HepG2 (cell line): ENCODE data around the gene RPRML. TPM values are rescaled to one million over a fixed set of nuclear protein-coding genes. Genes with fewer than 3 reads are reported as not detected.
A peak's percentile ranks its signal among the peaks of the same experiment; 100 is the strongest.

Source experiments
- ERF ChIP-seq: IDR thresholded peaks from 2 replicates; pipeline ENCODE4 v1.6.1; 2018; ENCODE audit warnings: missing biosample characterization, missing genetic modification reagents
- ESRRA ChIP-seq: sonication (generic); formaldehyde crosslinking; IDR thresholded peaks from 2 replicates; pipeline ENCODE4 v1.5.1; 2020; ENCODE audit warnings: mild to moderate bottlenecking, low read depth, missing genetic modification reagents
- HNF1A ChIP-seq, 2 experiments: sonication (generic) in 1 of 2; formaldehyde crosslinking in 1 of 2; IDR thresholded peaks; 2 replicates each; pipeline versions ENCODE4 v1.4.0 to v1.6.1; 2016 to 2020; ENCODE audit warnings: borderline replicate concordance in 1 of 2, low read depth in 1 of 2, mild to moderate bottlenecking in 1 of 2, missing genetic modification reagents in 1 of 2
- KDM5B ChIP-seq: sonication (generic); formaldehyde crosslinking; IDR thresholded peaks from 2 replicates; pipeline ENCODE4 v1.4.0; 2020; ENCODE audit warnings: missing genetic modification reagents, mild to moderate bottlenecking, borderline replicate concordance
- NBN ChIP-seq: fragments of 450-650 bp; conservative IDR thresholded peaks from 2 replicates; pipeline ENCODE4 v1.6.1; 2017
- SOX5 ChIP-seq: IDR thresholded peaks from 2 replicates; pipeline ENCODE4 v1.6.1; 2016; ENCODE audit warnings: borderline replicate concordance
- ZFP36 ChIP-seq: fragments of 150-350 bp; IDR thresholded peaks from 2 replicates; pipeline ENCODE4 v1.6.1; 2018; ENCODE audit warnings: borderline replicate concordance, low read length, low read depth; ENCODE audit not compliant: partially characterized antibody
- ZMAT5 ChIP-seq: sonication (generic); formaldehyde crosslinking; IDR thresholded peaks from 2 replicates; pipeline ENCODE4 v1.5.0; 2020; ENCODE audit warnings: mild to moderate bottlenecking, low read depth, missing genetic modification reagents, borderline replicate concordance
- ZNF317 ChIP-seq: sonication (generic); formaldehyde crosslinking; IDR thresholded peaks from 2 replicates; pipeline ENCODE4 v1.5.0; 2020; ENCODE audit warnings: mild to moderate bottlenecking, missing genetic modification reagents
- ZNF430 ChIP-seq: sonication (generic); formaldehyde crosslinking; IDR thresholded peaks from 2 replicates; pipeline ENCODE4 v1.9.0; 2021; ENCODE audit warnings: mild to moderate bottlenecking, missing genetic modification reagents
- ZNF431 ChIP-seq: sonication (generic); formaldehyde crosslinking; IDR thresholded peaks from 2 replicates; pipeline ENCODE4 v1.9.0; 2022; ENCODE audit warnings: missing genetic modification reagents, low read depth, mild to moderate bottlenecking, borderline replicate concordance
- ZNF574 ChIP-seq: sonication (generic); formaldehyde crosslinking; IDR thresholded peaks from 2 replicates; pipeline ENCODE4 v1.4.0; 2020; ENCODE audit warnings: missing genetic modification reagents
- polyA plus RNA-seq, 8 experiments: library from polyadenylated mRNA; depleted of rRNA in 3 of 8; stranded (reverse) in 7 of 8; unstranded in 1 of 8; fragments of >200 nt; fragmentation: Illumina TruSeq in 4 of 8; extraction: Trizol in 4 of 8; gene quantifications; 2 replicates each; pipeline versions ENCODE4 v1.2.1 to v1.2.3, GENCODE V29; 2011 to 2016; ENCODE audit warnings: low read depth in 4 of 8, missing spikeins in 1 of 8, mixed read lengths in 1 of 8; ENCODE audit not compliant: insufficient read depth in 1 of 8
- total RNA-seq, 5 experiments: library from RNA; depleted of rRNA; stranded (reverse); fragments of >200 nt; fragmentation: Illumina TruSeq; extraction: Trizol; gene quantifications; 2 replicates each; pipeline ENCODE4 v1.2.3, GENCODE V29; 2016; ENCODE audit warnings: low read depth in 1 of 5
- TF ChIP-seq, protein P1 (sequence below): sonication (generic); formaldehyde crosslinking; IDR thresholded peaks from 2 replicates; pipeline ENCODE4 v1.4.0; 2020; ENCODE audit warnings: missing genetic modification reagents, borderline replicate concordance
- TF ChIP-seq, protein P2 (sequence below): sonication (generic); formaldehyde crosslinking; IDR thresholded peaks from 2 replicates; pipeline ENCODE4 v1.4.0; 2020; ENCODE audit warnings: missing genetic modification reagents

RPRML gene
- total and polyA plus RNA-seq, 2 of the 13 experiments (the other 11 are each of a cell fraction or from before 2014, with no cell fraction given): not detected

DNA sequence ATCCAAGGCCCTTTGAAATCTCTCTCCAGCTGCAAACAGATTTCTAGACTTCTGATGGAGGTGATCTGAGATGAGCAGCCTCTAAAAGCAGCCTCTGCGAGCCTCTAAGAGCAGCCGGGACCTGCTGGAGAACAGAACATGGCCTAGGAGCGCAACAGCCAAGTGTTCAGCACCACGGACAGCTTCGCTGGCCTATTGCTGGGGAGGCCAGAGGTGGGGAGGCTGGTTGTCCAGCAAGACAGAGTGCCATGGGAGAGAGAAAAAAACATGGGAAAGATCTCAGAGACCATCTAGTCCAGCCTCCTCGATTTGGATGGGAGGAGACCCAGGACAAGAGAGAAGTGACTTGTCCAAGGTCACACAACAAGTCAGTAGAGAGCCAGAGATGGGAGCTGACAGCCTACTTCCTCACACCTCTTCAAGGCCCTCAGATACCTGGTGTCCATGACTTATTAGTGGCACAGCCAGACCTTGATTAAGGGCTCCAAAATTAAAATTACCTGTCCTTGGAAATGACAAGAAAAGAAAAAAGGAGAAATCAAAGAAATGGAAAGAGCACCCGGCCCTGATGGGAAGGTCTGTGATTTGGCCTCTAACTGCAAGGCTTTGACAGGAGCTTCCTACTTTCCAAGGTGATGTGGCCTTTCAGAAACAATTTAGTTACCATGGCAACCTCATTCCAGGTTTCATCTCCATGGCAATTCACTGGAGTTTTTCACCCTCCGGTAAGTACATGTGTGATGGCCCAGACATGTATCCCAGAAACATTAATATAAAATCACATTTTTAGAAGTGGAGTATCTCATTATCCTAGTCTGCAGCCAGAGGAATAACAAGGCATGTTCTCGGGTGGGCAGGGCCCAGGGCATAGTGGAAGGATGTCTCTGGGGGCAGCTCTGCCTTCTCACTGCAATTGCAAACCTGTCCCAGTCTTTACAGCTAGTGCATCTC lies 14.5 kb downstream of the RPRML start (continued):
- TF ChIP-seq, protein P1, sequence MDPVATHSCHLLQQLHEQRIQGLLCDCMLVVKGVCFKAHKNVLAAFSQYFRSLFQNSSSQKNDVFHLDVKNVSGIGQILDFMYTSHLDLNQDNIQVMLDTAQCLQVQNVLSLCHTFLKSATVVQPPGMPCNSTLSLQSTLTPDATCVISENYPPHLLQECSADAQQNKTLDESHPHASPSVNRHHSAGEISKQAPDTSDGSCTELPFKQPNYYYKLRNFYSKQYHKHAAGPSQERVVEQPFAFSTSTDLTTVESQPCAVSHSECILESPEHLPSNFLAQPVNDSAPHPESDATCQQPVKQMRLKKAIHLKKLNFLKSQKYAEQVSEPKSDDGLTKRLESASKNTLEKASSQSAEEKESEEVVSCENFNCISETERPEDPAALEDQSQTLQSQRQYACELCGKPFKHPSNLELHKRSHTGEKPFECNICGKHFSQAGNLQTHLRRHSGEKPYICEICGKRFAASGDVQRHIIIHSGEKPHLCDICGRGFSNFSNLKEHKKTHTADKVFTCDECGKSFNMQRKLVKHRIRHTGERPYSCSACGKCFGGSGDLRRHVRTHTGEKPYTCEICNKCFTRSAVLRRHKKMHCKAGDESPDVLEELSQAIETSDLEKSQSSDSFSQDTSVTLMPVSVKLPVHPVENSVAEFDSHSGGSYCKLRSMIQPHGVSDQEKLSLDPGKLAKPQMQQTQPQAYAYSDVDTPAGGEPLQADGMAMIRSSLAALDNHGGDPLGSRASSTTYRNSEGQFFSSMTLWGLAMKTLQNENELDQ (CRISPR knock-in tag): peak; percentile 69; the same call in 1 of the 2 replicates
- TF ChIP-seq ZFP36: no peak
- TF ChIP-seq NBN: no peak
- TF ChIP-seq, protein P2, sequence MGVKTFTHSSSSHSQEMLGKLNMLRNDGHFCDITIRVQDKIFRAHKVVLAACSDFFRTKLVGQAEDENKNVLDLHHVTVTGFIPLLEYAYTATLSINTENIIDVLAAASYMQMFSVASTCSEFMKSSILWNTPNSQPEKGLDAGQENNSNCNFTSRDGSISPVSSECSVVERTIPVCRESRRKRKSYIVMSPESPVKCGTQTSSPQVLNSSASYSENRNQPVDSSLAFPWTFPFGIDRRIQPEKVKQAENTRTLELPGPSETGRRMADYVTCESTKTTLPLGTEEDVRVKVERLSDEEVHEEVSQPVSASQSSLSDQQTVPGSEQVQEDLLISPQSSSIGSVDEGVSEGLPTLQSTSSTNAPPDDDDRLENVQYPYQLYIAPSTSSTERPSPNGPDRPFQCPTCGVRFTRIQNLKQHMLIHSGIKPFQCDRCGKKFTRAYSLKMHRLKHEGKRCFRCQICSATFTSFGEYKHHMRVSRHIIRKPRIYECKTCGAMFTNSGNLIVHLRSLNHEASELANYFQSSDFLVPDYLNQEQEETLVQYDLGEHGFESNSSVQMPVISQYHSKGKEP (CRISPR knock-in tag): 0 out of 2 replicates have a peak, but pooled peaks have one; percentile 76
- TF ChIP-seq SOX5 (CRISPR knock-in tag): 0 out of 2 replicates have a peak, but pooled peaks have one; percentile 21
- TF ChIP-seq ZMAT5 (CRISPR knock-in tag): no peak
- TF ChIP-seq ERF: peak; percentile 47; the same call in 1 of the 2 replicates
- TF ChIP-seq ZNF430 (CRISPR knock-in tag): 0 out of 2 replicates have a peak, but pooled peaks have one; percentile 25
- TF ChIP-seq ZNF431 (CRISPR knock-in tag): no peak
- TF ChIP-seq ZNF574 (CRISPR knock-in tag): 0 out of 2 replicates have a peak, but pooled peaks have one; percentile 25
- no peak for TF ChIP-seq ESRRA (CRISPR knock-in tag)
- TF ChIP-seq KDM5B (CRISPR knock-in tag): peak; percentile 43; the same call in 1 of the 2 replicates
- TF ChIP-seq ZNF317 (CRISPR knock-in tag): no peak
- no peak for TF ChIP-seq HNF1A (IDR thresholded peaks at IDR 0.05; ENCODE audit: low read depth)
- TF ChIP-seq HNF1A (CRISPR knock-in tag; IDR thresholded peaks at IDR 0.05; ENCODE audit: borderline replicate concordance): no peak
